ENCODE data around the gene ARFRP1.

The ARFRP1 gene

GRCh38 chr20:63692436-63693082, 15.2 kb downstream of the ARFRP1 start:
- H3K4me3 ChIP-seq (ENCODE audit: low read depth, low read length): no peak overlapping the region

- H3K4me3 ChIP-seq (ENCODE audit: low read depth, low read length): no peak overlapping the region
Measured at GRCh38 chr20:63691711-63692435, 15.9 kb downstream of the ARFRP1 start.

- no peak overlapping the region for H3K4me3 ChIP-seq (ENCODE audit: low read depth, low read length)
Measured at GRCh38 chr20:63690898-63691710, 16.7 kb downstream of the ARFRP1 start.

GRCh38 chr20:63690003-63690897, 17.5 kb downstream of the ARFRP1 start:
- no peak overlapping the region for H3K4me3 ChIP-seq (ENCODE audit: low read depth, low read length)

- no peak overlapping the region for H3K4me3 ChIP-seq (ENCODE audit: low read depth, low read length)
Measured at GRCh38 chr20:63689046-63690002, 18.5 kb downstream of the ARFRP1 start.

- H3K4me3 ChIP-seq (ENCODE audit: low read depth, low read length): no peak overlapping the region
Measured at GRCh38 chr20:63688228-63689045, 19.3 kb downstream of the ARFRP1 start.

- H3K4me3 ChIP-seq (ENCODE audit: low read depth, low read length): no peak overlapping the region
Measured at GRCh38 chr20:63687419-63688178, 20.2 kb downstream of the ARFRP1 start.

GRCh38 chr20:63686492-63687321, 21.1 kb downstream of the ARFRP1 start:
- no peak overlapping the region for H3K4me3 ChIP-seq (ENCODE audit: low read depth, low read length)

GRCh38 chr20:63686094-63686491, 21.7 kb downstream of the ARFRP1 start:
- no peak overlapping the region for H3K4me3 ChIP-seq (ENCODE audit: low read depth, low read length)

GRCh38 chr20:63685269-63686026, 22.3 kb downstream of the ARFRP1 start:
- H3K4me3 ChIP-seq (ENCODE audit: low read depth, low read length): no peak overlapping the region

- no peak overlapping the region for H3K4me3 ChIP-seq (ENCODE audit: low read depth, low read length)
Measured at GRCh38 chr20:63682384-63683139, 25.2 kb downstream of the ARFRP1 start.

GRCh38 chr20:63681609-63682142, 26.1 kb downstream of the ARFRP1 start:
- no peak overlapping the region for H3K4me3 ChIP-seq (ENCODE audit: low read depth, low read length)

- no peak overlapping the region for H3K4me3 ChIP-seq (ENCODE audit: low read depth, low read length)
Measured at GRCh38 chr20:63680857-63681608, 26.7 kb downstream of the ARFRP1 start.

GRCh38 chr20:63680427-63680826, 27.3 kb downstream of the ARFRP1 start:
- no peak overlapping the region for H3K4me3 ChIP-seq (ENCODE audit: low read depth, low read length)

- H3K4me3 ChIP-seq (ENCODE audit: low read depth, low read length): no peak overlapping the region
Measured at GRCh38 chr20:63679799-63680305, 27.9 kb downstream of the ARFRP1 start.

All from iPS-11a (cell line).